ENCODE results near the gene AKR1C8.
"Not testable (repeated sequence)": the region's sequence is repeated elsewhere in the genome, so short reads cannot be mapped to it uniquely, and the experiment has no call there.

Gene AKR1C8

GRCh38 chr10:5165738-5166137, 19.2 kb downstream of the AKR1C8 start:
- DNase-seq: no peak

- DNase-seq: no peak
Measured at GRCh38 chr10:5163487-5163886, 21.5 kb downstream of the AKR1C8 start.

GRCh38 chr10:5159126-5159525, 25.8 kb downstream of the AKR1C8 start:
- DNase-seq: no peak

- DNase-seq: no peak
Measured at GRCh38 chr10:5157501-5157900, 27.4 kb downstream of the AKR1C8 start.

- DNase-seq: no peak
Measured at GRCh38 chr10:5155951-5156350, 29.0 kb downstream of the AKR1C8 start.

GRCh38 chr10:5151076-5151475, 33.9 kb downstream of the AKR1C8 start:
- DNase-seq: no peak

GRCh38 chr10:5148678-5149032, 36.3 kb downstream of the AKR1C8 start:
- DNase-seq: no peak

GRCh38 chr10:5147981-5148677, 36.8 kb downstream of the AKR1C8 start:
- DNase-seq: no peak

GRCh38 chr10:5147255-5147980, 37.5 kb downstream of the AKR1C8 start:
- no peak for DNase-seq

GRCh38 chr10:5146920-5147254, 38.1 kb downstream of the AKR1C8 start:
- no peak for DNase-seq

- no peak for DNase-seq
Measured at GRCh38 chr10:5143137-5143536, 41.8 kb downstream of the AKR1C8 start.

GRCh38 chr10:5142199-5142598, 42.8 kb downstream of the AKR1C8 start:
- no peak for DNase-seq

- not testable (repeated sequence) for DNase-seq
Measured at GRCh38 chr10:5137699-5138098, 47.3 kb downstream of the AKR1C8 start.

- DNase-seq: no peak
Measured at GRCh38 chr10:5136468-5137087, 48.4 kb downstream of the AKR1C8 start.

- no peak for DNase-seq
Measured at GRCh38 chr10:5135581-5135980, 49.4 kb downstream of the AKR1C8 start.

- no peak for DNase-seq
Measured at GRCh38 chr10:5125315-5126044, 59.5 kb downstream of the AKR1C8 start.

GRCh38 chr10:5123886-5124285, 61.1 kb downstream of the AKR1C8 start:
- DNase-seq: no peak

- not testable (repeated sequence) for DNase-seq
Measured at GRCh38 chr10:5119997-5120396, 65.0 kb downstream of the AKR1C8 start.

- no peak for DNase-seq
Measured at GRCh38 chr10:5117026-5117425, 67.9 kb downstream of the AKR1C8 start.

- no peak for DNase-seq
Measured at GRCh38 chr10:5116621-5117020, 68.3 kb downstream of the AKR1C8 start.

GRCh38 chr10:5109861-5110260, 75.1 kb downstream of the AKR1C8 start:
- not testable (repeated sequence) for DNase-seq

GRCh38 chr10:5108658-5109416, 76.1 kb downstream of the AKR1C8 start:
- no peak for DNase-seq

Data from T-helper 1 cell (primary cell).